Measurements from ENCODE around the gene SYNE1.

SYNE1 gene

GRCh38 chr6:152509916-152510315 is 127.2 kb downstream of the SYNE1 start:
- no peak overlapping the region for H4K12ac ChIP-seq (ENCODE audit: low read depth, low read length)
- no peak overlapping the region for H3K9ac ChIP-seq (ENCODE audit: low read length)
- DNase-seq: no peak
- no peak overlapping the region for H3K18ac ChIP-seq (ENCODE audit: low read length)
- H4K8ac ChIP-seq (ENCODE audit: low read depth, low read length): no peak overlapping the region
- no peaks in the 10 kb centered on the region for H3K27me3 ChIP-seq (ENCODE audit: insufficient read depth, low read length)
- no peak overlapping the region for H3K27ac ChIP-seq (ENCODE audit: low read depth, low read length)
- H3K23ac ChIP-seq (ENCODE audit: low read length): no peak overlapping the region
- no peaks in the 10 kb centered on the region for H3K79me1 ChIP-seq (ENCODE audit: low read length)
- no peak overlapping the region for H3K4me2 ChIP-seq (ENCODE audit: low read length)
- H2BK12ac ChIP-seq (ENCODE audit: low read length): no peak overlapping the region
- H2AFZ ChIP-seq (ENCODE audit: insufficient read depth, low read length, poor library complexity): no peak overlapping the region
- H3K9me3 ChIP-seq (ENCODE audit: insufficient read depth, low read depth, low read length): no peaks in the 10 kb centered on the region
- no CpG with 5 or more reads among the region's 5 CpGs for WGBS (ENCODE audit: extremely low coverage, insufficient coverage, insufficient read length)
- no peaks in the 10 kb centered on the region for H3K4me1 ChIP-seq (ENCODE audit: control insufficient read depth in 1 of 2, insufficient read depth in 2 of 2, low read length in 2 of 2)
- no peak overlapping the region for H3K14ac ChIP-seq (ENCODE audit: low read length)
- no peak overlapping the region for H2AK5ac ChIP-seq (ENCODE audit: low read length)
- no peaks in the 10 kb centered on the region for H3K36me3 ChIP-seq (ENCODE audit: control insufficient read depth in 1 of 2, insufficient read depth in 2 of 2, low read length in 2 of 2)
- H2BK120ac ChIP-seq (ENCODE audit: insufficient read depth, low read length, poor library complexity): no peak overlapping the region
- no peak overlapping the region for H3K4me3 ChIP-seq (ENCODE audit: low read depth, low read length)
- no peak overlapping the region for H2BK5ac ChIP-seq (ENCODE audit: low read depth, low read length, poor library complexity)
- H3K79me2 ChIP-seq (ENCODE audit: control insufficient read depth, insufficient read depth, low read length, poor library complexity): no peaks in the 10 kb centered on the region
- H3K4ac ChIP-seq (ENCODE audit: low read depth, low read length): no peak overlapping the region
- H4K91ac ChIP-seq (ENCODE audit: low read depth, low read length): no peak overlapping the region

GRCh38 chr6:152508477-152508876 is 128.7 kb downstream of the SYNE1 start:
- H3K27ac ChIP-seq (ENCODE audit: low read depth, low read length): no peak overlapping the region
- no peak overlapping the region for H3K4ac ChIP-seq (ENCODE audit: low read depth, low read length)
- H3K4me1 ChIP-seq (ENCODE audit: control insufficient read depth in 1 of 2, insufficient read depth in 2 of 2, low read length in 2 of 2): no peaks in the 10 kb centered on the region
- no peaks in the 10 kb centered on the region for H3K9me3 ChIP-seq (ENCODE audit: insufficient read depth, low read depth, low read length)
- no peaks in the 10 kb centered on the region for H3K79me1 ChIP-seq (ENCODE audit: low read length)
- H4K8ac ChIP-seq (ENCODE audit: low read depth, low read length): no peak overlapping the region
- no CpG with 5 or more reads among the region's 2 CpGs for WGBS (ENCODE audit: extremely low coverage, insufficient coverage, insufficient read length)
- H3K27me3 ChIP-seq (ENCODE audit: insufficient read depth, low read length): no peaks in the 10 kb centered on the region
- no peak overlapping the region for H3K14ac ChIP-seq (ENCODE audit: low read length)
- H3K23ac ChIP-seq (ENCODE audit: low read length): no peak overlapping the region
- H3K79me2 ChIP-seq (ENCODE audit: control insufficient read depth, insufficient read depth, low read length, poor library complexity): no peaks in the 10 kb centered on the region
- no peak for DNase-seq
- no peak overlapping the region for H2AK5ac ChIP-seq (ENCODE audit: low read length)
- no peak overlapping the region for H2BK12ac ChIP-seq (ENCODE audit: low read length)
- no peak overlapping the region for H3K9ac ChIP-seq (ENCODE audit: low read length)
- H4K91ac ChIP-seq (ENCODE audit: low read depth, low read length): no peak overlapping the region
- H3K4me2 ChIP-seq (ENCODE audit: low read length): no peak overlapping the region
- no peak overlapping the region for H2BK5ac ChIP-seq (ENCODE audit: low read depth, low read length, poor library complexity)
- H3K36me3 ChIP-seq (ENCODE audit: control insufficient read depth in 1 of 2, insufficient read depth in 2 of 2, low read length in 2 of 2): no peaks in the 10 kb centered on the region
- no peak overlapping the region for H2BK120ac ChIP-seq (ENCODE audit: insufficient read depth, low read length, poor library complexity)
- no peak overlapping the region for H3K18ac ChIP-seq (ENCODE audit: low read length)
- no peak overlapping the region for H3K4me3 ChIP-seq (ENCODE audit: low read depth, low read length)
- H4K12ac ChIP-seq (ENCODE audit: low read depth, low read length): no peak overlapping the region
- no peak overlapping the region for H2AFZ ChIP-seq (ENCODE audit: insufficient read depth, low read length, poor library complexity)

DNA sequence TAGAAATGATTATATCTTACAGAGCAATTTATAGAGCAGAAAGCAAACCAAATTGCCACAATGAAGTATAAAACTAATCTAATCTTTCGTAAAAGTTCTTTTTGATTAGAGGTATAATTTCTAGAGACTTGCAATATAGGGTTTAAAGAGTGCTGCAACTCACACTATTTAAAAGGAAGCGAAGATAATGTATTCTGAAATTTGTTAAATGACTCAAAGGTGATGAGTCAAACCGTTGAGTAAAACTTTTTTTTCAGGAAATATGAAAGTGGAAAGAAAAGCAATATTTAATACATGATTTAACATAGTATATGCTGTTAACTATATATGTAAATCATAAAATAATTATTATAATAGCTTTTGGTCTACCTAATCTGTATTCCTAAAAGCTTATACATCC is 133.6 kb downstream of the SYNE1 start:
- no peak overlapping the region for H3K4me2 ChIP-seq (ENCODE audit: low read length)
- no peak overlapping the region for H3K9ac ChIP-seq (ENCODE audit: low read length)
- H3K79me1 ChIP-seq (ENCODE audit: low read length): no peaks in the 10 kb centered on the region
- no peak overlapping the region for H2AK5ac ChIP-seq (ENCODE audit: low read length)
- H3K36me3 ChIP-seq (ENCODE audit: control insufficient read depth in 1 of 2, insufficient read depth in 2 of 2, low read length in 2 of 2): no peaks in the 10 kb centered on the region
- no peak for DNase-seq
- no peak overlapping the region for H3K27ac ChIP-seq (ENCODE audit: low read depth, low read length)
- H4K8ac ChIP-seq (ENCODE audit: low read depth, low read length): no peak overlapping the region
- no peaks in the 10 kb centered on the region for H3K9me3 ChIP-seq (ENCODE audit: insufficient read depth, low read depth, low read length)
- H2BK12ac ChIP-seq (ENCODE audit: low read length): no peak overlapping the region
- H2BK120ac ChIP-seq (ENCODE audit: insufficient read depth, low read length, poor library complexity): no peak overlapping the region
- H4K91ac ChIP-seq (ENCODE audit: low read depth, low read length): no peak overlapping the region
- H4K12ac ChIP-seq (ENCODE audit: low read depth, low read length): no peak overlapping the region
- no peak overlapping the region for H3K4me3 ChIP-seq (ENCODE audit: low read depth, low read length)
- no peak overlapping the region for H3K14ac ChIP-seq (ENCODE audit: low read length)
- H3K27me3 ChIP-seq (ENCODE audit: insufficient read depth, low read length): no peaks in the 10 kb centered on the region
- H3K18ac ChIP-seq (ENCODE audit: low read length): no peak overlapping the region
- no CpG with 5 or more reads among the region's 3 CpGs for WGBS (ENCODE audit: extremely low coverage, insufficient coverage, insufficient read length)
- no peak overlapping the region for H3K4ac ChIP-seq (ENCODE audit: low read depth, low read length)
- H3K23ac ChIP-seq (ENCODE audit: low read length): no peak overlapping the region
- no peaks in the 10 kb centered on the region for H3K4me1 ChIP-seq (ENCODE audit: control insufficient read depth in 1 of 2, insufficient read depth in 2 of 2, low read length in 2 of 2)
- H3K79me2 ChIP-seq (ENCODE audit: control insufficient read depth, insufficient read depth, low read length, poor library complexity): no peaks in the 10 kb centered on the region
- H2AFZ ChIP-seq (ENCODE audit: insufficient read depth, low read length, poor library complexity): no peak overlapping the region
- H2BK5ac ChIP-seq (ENCODE audit: low read depth, low read length, poor library complexity): no peak overlapping the region

- H3K4ac ChIP-seq (ENCODE audit: low read depth, low read length): no peak overlapping the region
- no peaks in the 10 kb centered on the region for H3K27me3 ChIP-seq (ENCODE audit: insufficient read depth, low read length)
- no peaks in the 10 kb centered on the region for H3K9me3 ChIP-seq (ENCODE audit: insufficient read depth, low read depth, low read length)
- H2BK120ac ChIP-seq (ENCODE audit: insufficient read depth, low read length, poor library complexity): no peak overlapping the region
- H3K14ac ChIP-seq (ENCODE audit: low read length): no peak overlapping the region
- no peak overlapping the region for H4K8ac ChIP-seq (ENCODE audit: low read depth, low read length)
- H3K23ac ChIP-seq (ENCODE audit: low read length): no peak overlapping the region
- H3K79me2 ChIP-seq (ENCODE audit: control insufficient read depth, insufficient read depth, low read length, poor library complexity): no peaks in the 10 kb centered on the region
- no peak overlapping the region for H3K4me2 ChIP-seq (ENCODE audit: low read length)
- H4K91ac ChIP-seq (ENCODE audit: low read depth, low read length): no peak overlapping the region
- no CpG with 5 or more reads among the region's 6 CpGs for WGBS (ENCODE audit: extremely low coverage, insufficient coverage, insufficient read length)
- H3K27ac ChIP-seq (ENCODE audit: low read depth, low read length): no peak overlapping the region
- H4K12ac ChIP-seq (ENCODE audit: low read depth, low read length): no peak overlapping the region
- no peak overlapping the region for H3K18ac ChIP-seq (ENCODE audit: low read length)
- no peaks in the 10 kb centered on the region for H3K79me1 ChIP-seq (ENCODE audit: low read length)
- H2BK5ac ChIP-seq (ENCODE audit: low read depth, low read length, poor library complexity): no peak overlapping the region
- no peak overlapping the region for H2AK5ac ChIP-seq (ENCODE audit: low read length)
- H3K36me3 ChIP-seq (ENCODE audit: control insufficient read depth in 1 of 2, insufficient read depth in 2 of 2, low read length in 2 of 2): no peaks in the 10 kb centered on the region
- H2BK12ac ChIP-seq (ENCODE audit: low read length): no peak overlapping the region
- H3K4me3 ChIP-seq (ENCODE audit: low read depth, low read length): no peak overlapping the region
- no peak for DNase-seq
- H3K9ac ChIP-seq (ENCODE audit: low read length): no peak overlapping the region
- no peak overlapping the region for H2AFZ ChIP-seq (ENCODE audit: insufficient read depth, low read length, poor library complexity)
- no peaks in the 10 kb centered on the region for H3K4me1 ChIP-seq (ENCODE audit: control insufficient read depth in 1 of 2, insufficient read depth in 2 of 2, low read length in 2 of 2)
Measured at GRCh38 chr6:152502421-152503188, 134.6 kb downstream of the SYNE1 start.

All from trophoblast cell (in vitro differentiated cells and primary cell).